Measurements from ENCODE around the gene CAMTA1. TPM values are rescaled to one million over a fixed set of nuclear protein-coding genes. Genes with fewer than 3 reads are reported as not detected.

CAMTA1 gene
- total RNA-seq, 4 donors from 2014 or later: 86.3 to 170 (median 132) TPM

- 86 to 100% methylated on average over 1 of the region's 1 CpG for WGBS, 2 donors (ENCODE audit: low coverage in 1 of 2)
These were observed 614.4 kb downstream of the CAMTA1 start for GRCh38 chr1:7399514-7400125.

DNA sequence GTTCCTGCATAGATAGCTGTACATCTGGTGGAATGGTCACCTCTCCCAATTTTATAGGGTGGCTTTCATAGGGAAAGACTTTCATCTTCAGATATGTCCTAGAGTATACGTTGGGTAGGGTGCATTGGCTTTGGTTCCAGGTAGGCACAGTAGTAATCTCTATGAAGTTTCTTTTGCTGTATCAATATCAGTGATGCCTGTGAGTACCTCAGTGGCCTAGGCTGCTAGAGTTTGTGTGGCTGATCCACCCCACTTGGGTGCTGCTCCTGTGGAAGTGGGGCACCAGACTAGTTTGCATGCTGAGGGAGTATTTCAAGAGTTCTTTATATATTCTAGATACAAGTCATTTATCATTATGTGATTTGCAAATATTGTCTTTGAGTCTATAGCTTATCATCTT, 615.3 kb downstream of the CAMTA1 start:
- H3K4me1 ChIP-seq: peaks cover 0 to 9% (median 0%) of the 10 kb centered on the region in 3 donors
- no peak for TF ChIP-seq POLR2A (IDR thresholded peaks at IDR 0.05)
- TF ChIP-seq EP300 (IDR thresholded peaks at IDR 0.05): no peak
- no peak for TF ChIP-seq POLR2AphosphoS5 (IDR thresholded peaks at IDR 0.05)
- TF ChIP-seq, protein P1, sequence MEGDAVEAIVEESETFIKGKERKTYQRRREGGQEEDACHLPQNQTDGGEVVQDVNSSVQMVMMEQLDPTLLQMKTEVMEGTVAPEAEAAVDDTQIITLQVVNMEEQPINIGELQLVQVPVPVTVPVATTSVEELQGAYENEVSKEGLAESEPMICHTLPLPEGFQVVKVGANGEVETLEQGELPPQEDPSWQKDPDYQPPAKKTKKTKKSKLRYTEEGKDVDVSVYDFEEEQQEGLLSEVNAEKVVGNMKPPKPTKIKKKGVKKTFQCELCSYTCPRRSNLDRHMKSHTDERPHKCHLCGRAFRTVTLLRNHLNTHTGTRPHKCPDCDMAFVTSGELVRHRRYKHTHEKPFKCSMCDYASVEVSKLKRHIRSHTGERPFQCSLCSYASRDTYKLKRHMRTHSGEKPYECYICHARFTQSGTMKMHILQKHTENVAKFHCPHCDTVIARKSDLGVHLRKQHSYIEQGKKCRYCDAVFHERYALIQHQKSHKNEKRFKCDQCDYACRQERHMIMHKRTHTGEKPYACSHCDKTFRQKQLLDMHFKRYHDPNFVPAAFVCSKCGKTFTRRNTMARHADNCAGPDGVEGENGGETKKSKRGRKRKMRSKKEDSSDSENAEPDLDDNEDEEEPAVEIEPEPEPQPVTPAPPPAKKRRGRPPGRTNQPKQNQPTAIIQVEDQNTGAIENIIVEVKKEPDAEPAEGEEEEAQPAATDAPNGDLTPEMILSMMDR (IDR thresholded peaks at IDR 0.05): no peak
- no peak overlapping the region for H3K27ac ChIP-seq
- H3K36me3 ChIP-seq: no peaks in the 10 kb centered on the region
- H3K9me3 ChIP-seq: peaks cover 0 to 24% (median 0%) of the 10 kb centered on the region in 3 donors
- no peaks in the 10 kb centered on the region for H3K27me3 ChIP-seq
- 80 to 100% methylated on average over 1 of the region's 1 CpG for WGBS, 2 donors (ENCODE audit: low coverage in 1 of 2)
- H3K4me3 ChIP-seq: no peak overlapping the region
- no peak for ATAC-seq

More at GRCh38 chr1:7399514-7400125, 614.4 kb downstream of the CAMTA1 start:
- TF ChIP-seq, protein P1 (IDR thresholded peaks at IDR 0.05): no peak
- no peak for TF ChIP-seq EP300 (IDR thresholded peaks at IDR 0.05)
- no peak for TF ChIP-seq POLR2A (IDR thresholded peaks at IDR 0.05)
- no peak for TF ChIP-seq POLR2AphosphoS5 (IDR thresholded peaks at IDR 0.05)
- H3K36me3 ChIP-seq: no peaks in the 10 kb centered on the region
- H3K4me3 ChIP-seq: no peak overlapping the region
- peaks cover 0 to 9% (median 0%) of the 10 kb centered on the region in 3 donors for H3K4me1 ChIP-seq
- H3K27me3 ChIP-seq: no peaks in the 10 kb centered on the region
- H3K9me3 ChIP-seq: peaks cover 0 to 30% (median 0%) of the 10 kb centered on the region in 3 donors
- no peak overlapping the region for H3K27ac ChIP-seq
- ATAC-seq: no peak

GRCh38 chr1:7401814-7402547, 616.7 kb downstream of the CAMTA1 start:
- H3K4me1 ChIP-seq: peaks cover 0 to 9% (median 0%) of the 10 kb centered on the region in 3 donors
- peak overlapping the region in 1 of 4 donors; percentile 32 for H3K27ac ChIP-seq
- WGBS, 2 donors (ENCODE audit: low coverage in 1 of 2): 59 to 71% methylated on average over 3 of the region's 4 CpGs
- no peaks in the 10 kb centered on the region for H3K36me3 ChIP-seq
- H3K27me3 ChIP-seq: no peaks in the 10 kb centered on the region
- TF ChIP-seq POLR2A (IDR thresholded peaks at IDR 0.05): no peak
- TF ChIP-seq, protein P1 (IDR thresholded peaks at IDR 0.05): no peak
- no peak for TF ChIP-seq EP300 (IDR thresholded peaks at IDR 0.05)
- peak; percentile 52 for TF ChIP-seq POLR2AphosphoS5 (IDR thresholded peaks at IDR 0.05)
- peaks cover 0 to 12% (median 0%) of the 10 kb centered on the region in 3 donors for H3K9me3 ChIP-seq
- peak; percentile 55 for ATAC-seq
- no peak overlapping the region for H3K4me3 ChIP-seq

GRCh38 chr1:7402548-7402850, 617.2 kb downstream of the CAMTA1 start:
- H3K36me3 ChIP-seq: no peaks in the 10 kb centered on the region
- peaks cover 0 to 12% (median 0%) of the 10 kb centered on the region in 3 donors for H3K9me3 ChIP-seq
- peak overlapping the region in 1 of 4 donors; percentile 32 for H3K27ac ChIP-seq
- no peak overlapping the region for H3K4me3 ChIP-seq
- no peak for TF ChIP-seq POLR2AphosphoS5 (IDR thresholded peaks at IDR 0.05)
- no peak for TF ChIP-seq POLR2A (IDR thresholded peaks at IDR 0.05)
- TF ChIP-seq, protein P1 (IDR thresholded peaks at IDR 0.05): no peak
- no peak for TF ChIP-seq EP300 (IDR thresholded peaks at IDR 0.05)
- 100% methylated on average over 1 of the region's 2 CpGs for WGBS, 2 donors (ENCODE audit: low coverage in 1 of 2)
- H3K4me1 ChIP-seq: peaks cover 0 to 9% (median 0%) of the 10 kb centered on the region in 3 donors
- no peaks in the 10 kb centered on the region for H3K27me3 ChIP-seq
- no peak for ATAC-seq
